HG03378 (cell line): ENCODE results near the gene NBEA.
"Not testable (repeated sequence)": the region's sequence is repeated elsewhere in the genome, so short reads cannot be mapped to it uniquely, and the experiment has no call there.

Source experiments
- ATAC-seq: cut with Tn5 transposase; IDR thresholded peaks from one replicate; pipeline ENCODE4 v1.9.1; 2021; ENCODE audit warnings: mild to moderate bottlenecking, moderate library complexity; ENCODE audit not compliant: unreplicated experiment

NBEA gene

DNA sequence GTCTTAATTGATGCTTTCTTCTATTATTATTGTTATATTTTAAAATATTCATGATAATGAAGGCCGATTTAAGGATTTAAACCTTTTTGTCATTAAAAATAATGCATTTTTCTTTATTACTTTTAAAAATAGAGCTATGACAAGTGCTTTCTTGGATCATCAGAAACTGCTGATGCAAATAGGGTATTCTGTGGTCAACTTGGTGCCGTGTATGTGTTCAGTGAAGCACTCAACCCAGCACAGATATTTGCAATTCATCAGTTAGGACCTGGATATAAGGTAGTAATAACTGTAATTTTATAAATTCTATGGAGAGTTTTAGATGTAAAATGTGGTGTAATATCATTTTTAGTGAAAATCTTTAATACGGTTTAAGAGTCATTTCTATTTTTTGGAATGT lies 116.5 kb downstream of the NBEA start:
- ATAC-seq: peak; percentile 90

DNA sequence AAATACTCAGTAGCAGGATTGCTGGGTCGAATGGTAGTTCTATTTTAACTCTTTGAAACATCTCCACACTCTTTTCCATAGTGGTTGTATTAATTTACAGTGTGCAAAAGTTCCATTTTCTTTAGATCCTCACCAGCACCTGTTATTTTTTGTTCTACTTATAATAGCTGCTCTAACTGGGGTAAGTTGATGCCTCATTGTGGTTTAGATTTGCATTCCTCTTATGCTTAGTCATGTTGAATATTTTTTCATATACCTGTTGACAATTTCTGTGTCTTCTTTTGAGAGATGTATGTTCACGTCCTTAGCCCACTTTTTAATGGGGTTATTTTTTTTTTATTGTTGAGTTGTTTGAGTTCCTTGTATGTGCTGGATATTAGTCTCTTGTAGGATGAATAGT lies 144.6 kb downstream of the NBEA start:
- ATAC-seq: no peak

DNA sequence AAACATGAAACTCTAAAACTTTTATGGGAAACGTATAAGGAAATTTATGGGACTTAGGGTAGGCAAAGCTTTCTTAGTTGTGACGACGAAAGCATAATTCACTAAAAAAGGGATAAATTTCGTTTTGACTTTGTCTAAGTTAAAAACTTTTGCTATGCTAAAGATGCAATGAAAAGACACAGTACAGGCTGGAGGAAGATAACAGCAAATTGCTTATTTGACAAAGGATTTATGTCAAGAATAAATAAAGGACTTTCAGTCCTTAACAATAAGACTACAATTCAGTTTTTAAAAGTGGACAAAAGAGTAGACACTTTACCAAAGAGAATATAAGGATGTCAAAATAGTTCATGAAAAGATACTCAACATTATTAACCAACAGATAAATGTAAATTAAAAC lies 150.2 kb downstream of the NBEA start:
- no peak for ATAC-seq

DNA sequence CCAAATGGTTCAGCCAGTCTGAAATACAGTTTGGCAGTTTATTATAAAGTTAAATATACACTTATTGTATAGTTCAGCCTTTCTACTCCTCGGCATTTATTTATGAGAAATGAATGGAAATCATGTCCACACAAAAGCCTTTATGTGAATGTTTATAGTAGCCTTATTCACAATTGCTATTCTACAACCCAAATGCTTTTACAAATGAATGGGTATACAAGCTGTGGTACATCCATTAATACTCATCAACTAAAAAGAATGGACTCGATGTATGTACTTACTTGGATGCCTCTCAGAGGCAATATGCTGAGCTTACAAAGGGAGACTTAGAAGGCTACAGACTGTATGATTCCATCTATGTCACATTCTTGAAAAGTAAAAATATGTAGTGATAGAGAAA lies 150.7 kb downstream of the NBEA start:
- no peak for ATAC-seq

DNA sequence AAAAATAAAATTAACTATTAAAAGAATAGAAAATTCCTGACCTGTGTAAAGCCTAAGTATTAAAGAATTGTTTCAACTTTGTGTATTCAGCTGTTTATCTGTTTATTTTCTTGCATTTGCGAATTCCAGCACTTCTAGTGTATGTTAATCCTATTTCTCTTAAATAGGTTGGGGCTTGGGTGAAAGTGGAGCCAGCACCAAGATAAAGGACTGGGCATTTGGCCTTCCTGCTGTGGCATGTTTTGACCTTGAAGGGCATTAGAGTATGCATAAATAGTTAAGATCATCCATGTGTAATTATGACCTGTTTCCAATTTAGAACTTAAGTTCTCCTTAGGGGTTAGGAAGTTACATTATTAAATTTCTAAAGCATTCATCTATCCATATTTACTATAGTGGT lies 151.3 kb downstream of the NBEA start:
- ATAC-seq: no peak

DNA sequence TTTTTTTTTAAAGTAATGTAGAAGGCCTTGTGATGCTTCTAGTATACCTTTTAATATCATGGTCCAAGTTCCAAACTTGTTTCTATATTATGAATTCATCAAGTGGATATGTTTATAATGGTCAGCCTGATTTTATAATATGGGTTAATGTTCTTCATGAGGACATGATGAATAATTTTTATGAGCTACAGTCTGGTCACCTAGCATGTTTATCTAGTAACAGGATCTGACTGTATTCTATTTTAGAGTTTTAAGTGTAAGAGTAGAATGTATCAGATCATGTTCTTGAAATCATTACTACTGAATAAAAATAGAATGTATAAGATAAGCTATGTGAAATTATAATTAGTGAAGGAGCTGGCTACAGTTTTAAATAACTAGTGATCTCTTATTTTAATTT lies 164.7 kb downstream of the NBEA start:
- not testable (repeated sequence) for ATAC-seq

DNA sequence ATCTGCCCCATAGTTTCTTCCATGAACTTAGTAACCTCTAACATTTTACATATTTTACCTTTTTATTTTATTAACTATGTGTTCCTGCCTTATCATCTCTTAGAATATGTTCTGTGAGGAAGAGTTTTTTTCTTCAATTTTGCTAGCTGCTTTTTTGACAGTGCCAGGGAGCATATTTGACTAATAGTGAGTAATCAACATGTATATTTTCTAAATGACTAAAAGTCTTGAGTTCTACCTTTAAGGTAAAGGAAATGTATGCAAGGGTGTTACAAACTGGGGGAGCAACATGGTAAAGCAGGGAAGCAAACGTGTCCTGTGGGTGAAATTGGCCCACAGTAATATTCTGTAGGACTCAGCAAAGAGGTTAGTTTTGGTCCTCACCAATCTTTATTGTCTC lies 165.5 kb downstream of the NBEA start:
- no peak for ATAC-seq

DNA sequence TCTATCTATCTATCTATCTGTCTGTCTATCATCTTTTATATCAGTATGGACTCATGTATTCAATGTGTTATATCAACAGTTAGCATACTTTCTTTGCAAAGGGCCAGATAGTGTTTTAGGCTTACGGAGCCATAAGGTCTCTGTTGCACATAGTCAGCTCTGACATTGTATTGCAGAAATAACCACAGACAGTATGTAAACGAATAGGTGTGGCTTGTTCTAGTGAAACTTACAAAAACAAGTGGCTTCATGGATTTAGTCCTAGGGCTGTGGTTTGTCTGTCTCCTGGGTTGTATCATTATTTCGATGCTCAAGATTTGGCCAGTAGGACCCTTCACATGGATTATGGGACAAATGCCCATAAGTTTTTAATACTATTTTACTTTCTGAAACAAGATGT lies 171.5 kb downstream of the NBEA start:
- ATAC-seq: not testable (repeated sequence)

DNA sequence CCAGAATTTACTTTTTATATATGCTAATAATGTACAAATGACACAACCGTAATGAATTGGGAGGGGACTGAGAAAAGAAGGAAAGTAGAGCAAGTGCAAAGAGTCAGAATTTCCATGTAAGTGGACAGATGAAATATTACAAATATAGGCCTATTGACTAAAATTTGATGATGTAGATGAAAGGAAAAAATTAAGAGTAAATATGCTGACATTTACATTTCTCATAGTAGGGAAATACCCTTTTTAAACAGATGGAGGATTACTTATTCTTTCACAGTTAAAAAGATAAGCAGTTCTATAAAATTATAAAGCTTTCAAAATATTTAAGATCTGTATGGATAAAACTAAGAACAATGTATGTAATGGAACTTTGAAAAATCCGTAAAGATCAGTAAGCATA lies 185.4 kb downstream of the NBEA start:
- ATAC-seq: no peak

DNA sequence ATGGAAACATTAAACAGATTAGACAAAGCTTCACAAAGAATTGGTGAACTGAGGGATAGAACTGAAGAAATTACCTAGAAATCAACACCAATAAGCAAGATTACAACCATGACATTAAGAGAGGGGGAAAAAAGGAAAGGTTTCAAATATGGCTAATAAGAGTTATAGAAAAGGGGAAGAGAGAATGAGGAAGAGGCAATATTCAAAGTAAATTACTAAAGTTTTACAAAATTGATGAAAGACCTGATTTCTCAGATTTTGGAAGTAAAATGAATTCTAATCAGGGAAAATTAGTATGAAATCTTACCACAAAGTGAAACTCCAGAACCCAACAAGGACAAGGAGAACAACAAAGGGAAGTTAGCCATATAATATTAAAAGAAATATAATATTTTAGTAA lies 187.4 kb downstream of the NBEA start:
- ATAC-seq: no peak

DNA sequence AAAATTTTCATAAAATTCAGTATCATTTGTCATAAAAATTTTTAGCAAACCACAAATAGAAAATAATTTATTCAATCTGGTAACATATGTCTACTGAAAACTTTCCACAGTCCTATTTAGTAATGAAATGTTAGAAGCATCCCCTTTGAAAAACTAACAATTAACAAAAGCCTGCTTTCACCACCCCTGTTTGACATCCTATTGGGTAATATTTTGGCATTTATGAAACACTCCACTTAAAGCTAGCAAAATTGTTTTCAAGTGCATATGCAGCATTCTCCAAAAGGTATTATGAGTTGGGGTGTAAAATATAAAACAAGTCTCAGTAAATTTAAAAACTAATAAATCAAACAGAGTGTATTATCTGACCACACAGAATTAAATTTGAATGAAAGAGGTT lies 189.4 kb downstream of the NBEA start:
- ATAC-seq: no peak

DNA sequence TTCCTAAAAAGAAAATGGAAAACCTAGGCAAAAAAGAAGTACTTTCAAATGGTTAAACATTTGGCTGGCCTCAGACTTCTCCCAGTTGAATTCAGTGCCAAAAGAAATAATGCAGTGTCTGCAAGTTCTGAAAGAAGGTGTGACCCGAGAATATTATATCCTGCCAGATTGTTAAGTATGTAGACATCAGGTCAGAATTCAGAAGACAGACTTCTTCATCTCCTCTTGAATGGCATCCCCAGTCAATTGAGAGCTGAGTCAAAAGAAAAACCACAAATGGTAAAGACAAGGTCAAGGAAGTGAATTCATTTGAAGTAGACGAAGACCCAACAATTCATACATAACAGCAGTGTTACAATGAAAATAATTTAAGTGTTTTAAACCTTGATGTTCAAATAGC lies 194.5 kb downstream of the NBEA start:
- no peak for ATAC-seq

DNA sequence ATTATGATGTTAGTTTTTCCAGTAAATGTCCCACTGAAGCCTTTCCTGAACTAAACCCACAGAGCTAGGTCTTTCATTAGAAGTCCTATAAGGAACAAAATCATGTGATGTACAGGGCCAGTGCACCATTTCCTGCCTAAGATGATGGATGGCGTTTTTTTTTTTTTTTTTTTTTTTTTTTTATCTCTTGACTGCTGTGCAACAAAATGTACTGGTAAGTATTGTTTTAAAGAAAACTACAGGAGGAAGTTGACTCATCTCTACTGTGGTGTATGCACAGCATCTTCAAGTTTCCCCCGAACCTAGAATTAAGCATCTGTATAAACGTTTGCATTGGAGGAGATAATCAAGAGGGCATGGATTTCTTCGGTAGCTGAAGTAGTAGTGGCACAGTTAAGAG lies 197.5 kb downstream of the NBEA start:
- no peak for ATAC-seq

DNA sequence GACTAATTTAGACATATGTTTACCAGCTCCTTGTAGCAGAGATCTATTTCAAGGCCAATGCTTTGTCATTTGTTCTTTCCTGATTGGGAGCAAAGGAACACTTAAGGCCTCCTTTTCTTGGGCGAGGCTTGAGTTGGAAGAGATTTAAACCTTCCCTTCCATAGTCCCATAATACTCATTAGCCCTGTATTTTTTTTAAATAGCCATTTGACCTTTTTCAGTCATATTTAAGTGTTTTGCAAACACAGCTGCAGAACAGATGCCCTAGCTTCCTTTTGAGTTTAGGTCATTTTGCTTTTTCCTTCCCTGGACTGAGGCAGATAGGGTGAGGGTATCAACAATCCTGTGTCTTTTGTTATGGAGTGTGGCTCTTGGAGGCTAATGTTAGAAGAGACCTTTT lies 198.3 kb downstream of the NBEA start:
- ATAC-seq: no peak

DNA sequence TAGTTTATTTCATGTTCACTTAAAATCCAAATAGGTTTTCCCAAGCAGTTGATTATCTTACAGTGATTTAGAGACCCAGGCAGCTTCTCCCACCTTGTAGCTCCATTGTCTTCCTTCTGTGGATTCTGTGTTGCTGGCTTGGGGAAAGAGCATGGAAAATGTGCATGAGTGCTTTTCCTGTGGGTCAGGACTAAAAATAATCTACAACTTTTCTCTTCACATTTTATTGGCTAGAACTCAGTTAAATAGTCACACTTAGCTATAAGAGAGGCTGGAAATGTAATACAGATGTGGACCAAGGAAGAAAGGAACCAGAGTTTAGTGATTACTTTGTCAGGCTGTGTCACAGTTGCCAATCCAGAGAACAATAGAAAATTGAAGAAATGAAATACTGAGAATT lies 198.8 kb downstream of the NBEA start:
- no peak for ATAC-seq

DNA sequence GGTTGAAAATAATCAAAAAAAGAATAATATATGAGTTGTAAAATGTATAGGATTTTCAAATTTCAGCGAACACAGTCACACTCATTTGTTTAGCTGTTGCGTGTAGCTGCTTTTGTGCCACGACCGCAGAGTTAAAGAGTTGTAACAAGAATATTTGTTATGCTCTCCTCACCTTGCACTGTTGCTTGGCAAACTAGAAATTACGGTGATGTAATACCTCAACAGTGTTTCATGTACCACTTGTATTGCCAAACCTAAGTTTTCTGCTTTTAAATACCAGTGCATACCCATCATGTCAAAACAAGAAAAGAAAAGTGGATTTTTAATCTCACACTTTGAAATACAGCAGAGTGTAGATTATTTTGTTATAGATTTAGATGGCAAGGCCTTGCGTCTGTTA lies 201.1 kb downstream of the NBEA start:
- ATAC-seq: no peak

DNA sequence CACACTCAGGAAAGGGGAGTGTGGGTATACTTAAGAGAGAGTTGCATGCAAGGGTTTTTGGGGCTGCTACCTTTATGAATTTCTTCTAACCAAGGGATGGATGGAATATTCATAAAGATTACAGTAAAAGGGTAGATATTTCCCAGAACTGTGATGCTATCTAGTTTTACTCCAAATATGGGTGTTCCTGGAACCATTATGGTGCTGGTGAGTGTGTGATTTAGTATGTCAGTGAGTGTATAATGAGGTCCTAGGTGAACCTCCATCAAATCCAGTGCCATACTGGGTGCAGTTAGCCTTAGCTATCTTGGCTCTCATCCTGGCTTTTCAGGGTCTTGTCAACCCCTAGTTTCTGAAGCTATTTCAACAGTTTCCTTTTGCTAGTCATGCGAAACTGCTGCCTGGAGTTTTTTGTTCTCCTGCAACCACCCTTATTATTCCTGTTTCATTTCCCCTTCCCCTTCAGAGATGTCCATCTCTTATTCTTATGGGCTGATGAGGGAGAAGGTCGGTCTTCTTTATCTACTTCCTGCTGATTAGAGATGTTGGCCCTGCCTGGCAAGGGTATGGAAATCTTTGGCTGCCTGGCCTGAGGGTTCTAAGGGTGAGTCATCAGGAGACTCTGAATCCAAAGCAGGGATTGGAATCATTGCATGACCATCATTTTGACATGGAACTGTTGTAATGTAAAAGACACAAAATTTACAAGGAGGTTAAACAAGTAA lies 202.3 kb downstream of the NBEA start:
- no peak for ATAC-seq

DNA sequence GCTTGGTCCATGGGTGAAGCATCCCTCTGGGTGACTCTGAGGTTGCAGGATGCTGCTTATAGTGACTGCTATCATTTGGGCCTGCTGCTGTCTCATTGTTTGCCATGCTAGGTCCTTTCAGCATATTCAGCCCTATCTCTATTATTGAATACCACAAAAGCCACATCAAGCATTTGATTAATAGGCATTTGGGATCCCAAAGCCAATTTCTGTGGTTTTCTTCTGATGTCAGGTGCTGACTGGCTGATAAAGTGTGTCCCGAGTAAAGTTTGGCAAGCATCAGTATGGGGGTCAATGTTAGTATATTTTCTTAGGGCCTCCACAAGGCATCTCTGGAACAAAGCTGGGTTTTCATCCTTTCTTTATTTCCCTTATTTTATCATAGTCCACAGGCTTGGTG lies 204.6 kb downstream of the NBEA start:
- ATAC-seq: no peak

DNA sequence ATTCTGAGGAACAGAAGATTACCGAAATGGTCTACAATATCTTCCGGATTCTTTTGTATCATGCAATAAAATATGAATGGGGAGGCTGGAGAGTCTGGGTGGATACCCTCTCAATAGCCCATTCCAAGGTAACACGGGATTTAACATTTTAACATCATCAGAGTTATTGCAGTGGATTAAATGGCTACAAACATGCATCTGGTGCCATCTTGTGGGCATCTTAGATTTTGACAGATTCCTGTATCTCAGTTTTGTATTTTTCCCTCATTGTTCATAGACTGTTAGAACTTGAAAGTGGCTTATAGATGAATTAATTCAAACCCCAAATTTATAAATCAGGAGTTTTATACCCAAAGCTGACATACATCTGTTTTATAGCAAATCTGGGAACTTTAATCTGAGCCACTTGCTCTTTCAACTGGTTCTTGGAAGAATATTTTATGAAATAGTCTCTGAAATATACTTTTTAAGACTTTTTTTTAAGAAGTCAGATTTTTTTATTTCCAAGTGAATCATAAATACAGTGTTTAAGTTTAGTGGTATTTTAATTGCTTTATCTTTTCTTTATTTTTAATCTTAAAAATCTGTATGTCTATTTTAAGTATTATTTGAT lies 215.2 kb downstream of the NBEA start:
- ATAC-seq: peak; percentile 76

DNA sequence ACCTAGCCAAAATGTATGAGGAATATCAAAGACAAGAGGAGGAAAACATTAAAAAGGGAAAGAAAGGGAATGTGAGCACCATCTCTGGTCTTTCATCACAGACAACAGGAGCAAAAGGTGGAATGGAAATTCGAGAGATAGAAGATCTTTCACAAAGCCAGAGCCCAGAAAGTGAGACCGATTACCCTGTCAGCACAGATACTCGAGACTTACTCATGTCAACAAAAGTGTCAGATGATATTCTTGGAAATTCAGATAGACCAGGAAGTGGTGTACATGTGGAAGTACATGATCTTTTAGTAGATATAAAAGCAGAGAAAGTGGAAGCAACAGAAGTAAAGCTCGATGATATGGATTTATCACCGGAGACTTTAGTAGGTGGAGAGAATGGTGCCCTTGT lies 217.0 kb downstream of the NBEA start:
- ATAC-seq: no peak

DNA sequence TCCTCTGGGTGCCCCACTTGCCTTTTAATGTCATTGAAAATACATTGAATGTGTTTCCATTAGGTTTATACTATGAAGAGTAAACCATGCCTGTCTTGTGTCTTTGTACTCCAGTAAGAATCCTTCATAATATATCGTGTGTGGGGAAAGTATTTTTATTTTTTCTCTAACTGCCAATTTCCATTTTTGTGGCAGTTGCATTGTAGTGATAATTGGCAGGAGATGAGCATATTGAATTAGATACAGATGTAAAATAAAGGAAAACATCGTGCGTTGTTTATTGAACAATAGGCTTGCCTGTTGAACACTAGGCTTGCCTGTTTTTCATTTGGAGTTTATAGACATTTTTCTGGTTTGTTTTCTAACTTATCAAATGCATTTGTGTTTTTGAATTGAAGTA lies 218.8 kb downstream of the NBEA start:
- ATAC-seq: no peak

DNA sequence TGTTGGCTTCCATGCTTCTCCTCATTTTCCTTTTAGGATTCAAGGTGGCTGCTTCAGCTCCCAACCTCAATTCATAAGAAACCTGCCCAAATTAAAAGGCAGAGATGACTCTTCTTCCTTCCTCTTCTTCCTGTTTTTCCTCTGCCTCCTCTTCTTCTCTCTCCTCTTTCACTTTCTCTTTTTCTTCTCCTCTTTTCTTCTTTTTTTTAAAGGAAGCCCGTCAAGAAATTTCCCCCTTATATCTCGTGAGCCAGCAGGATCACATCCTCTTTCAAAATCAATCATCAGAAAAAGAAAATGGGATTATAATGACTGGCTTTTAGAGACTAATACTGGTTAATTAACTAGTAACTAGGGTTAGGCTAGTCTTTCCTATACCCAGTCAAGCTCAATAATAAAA lies 220.3 kb downstream of the NBEA start:
- ATAC-seq: no peak

DNA sequence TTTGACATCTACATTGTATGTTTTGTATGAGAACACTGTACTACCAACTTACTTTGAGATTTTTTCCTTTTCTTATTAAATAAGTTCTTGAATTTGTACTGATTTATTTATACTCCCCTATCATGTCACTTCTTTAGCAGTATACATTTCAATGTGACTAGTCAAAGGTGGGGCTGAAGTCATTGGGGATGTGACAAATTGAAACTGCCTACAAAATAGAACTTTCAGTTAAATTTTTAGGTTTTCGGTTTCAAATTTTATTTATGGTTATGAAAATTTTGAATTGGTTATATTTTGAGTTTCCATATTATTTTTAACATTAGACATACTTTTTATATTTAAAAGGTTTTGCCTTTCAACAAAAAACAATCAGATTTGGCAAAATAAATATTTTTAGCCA lies 221.6 kb downstream of the NBEA start:
- peak; percentile 42 for ATAC-seq
